HG03095 (cell line): ENCODE data around the gene DPH2.

ENCODE experiments used
- ATAC-seq: cut with Tn5 transposase; IDR thresholded peaks from one replicate; pipeline ENCODE4 v1.9.1; 2021; ENCODE audit warnings: moderate library complexity; ENCODE audit not compliant: unreplicated experiment

The DPH2 gene

GRCh38 chr1:43969746-43970466 lies at the start of gene DPH2:
DPH2 (plus strand) TSS chr1:43970010; CDS start chr1:43970176, 166 bp downstream.
- peak; percentile 74 for ATAC-seq

- no peak for ATAC-seq
Observed at GRCh38 chr1:43921022-43921421, 48.8 kb upstream of the DPH2 start.

- no peak for ATAC-seq
Observed at GRCh38 chr1:43924516-43924915, 45.3 kb upstream of the DPH2 start.

GRCh38 chr1:43925846-43926245 lies 44.0 kb upstream of the DPH2 start:
- ATAC-seq, result no peak

DNA sequence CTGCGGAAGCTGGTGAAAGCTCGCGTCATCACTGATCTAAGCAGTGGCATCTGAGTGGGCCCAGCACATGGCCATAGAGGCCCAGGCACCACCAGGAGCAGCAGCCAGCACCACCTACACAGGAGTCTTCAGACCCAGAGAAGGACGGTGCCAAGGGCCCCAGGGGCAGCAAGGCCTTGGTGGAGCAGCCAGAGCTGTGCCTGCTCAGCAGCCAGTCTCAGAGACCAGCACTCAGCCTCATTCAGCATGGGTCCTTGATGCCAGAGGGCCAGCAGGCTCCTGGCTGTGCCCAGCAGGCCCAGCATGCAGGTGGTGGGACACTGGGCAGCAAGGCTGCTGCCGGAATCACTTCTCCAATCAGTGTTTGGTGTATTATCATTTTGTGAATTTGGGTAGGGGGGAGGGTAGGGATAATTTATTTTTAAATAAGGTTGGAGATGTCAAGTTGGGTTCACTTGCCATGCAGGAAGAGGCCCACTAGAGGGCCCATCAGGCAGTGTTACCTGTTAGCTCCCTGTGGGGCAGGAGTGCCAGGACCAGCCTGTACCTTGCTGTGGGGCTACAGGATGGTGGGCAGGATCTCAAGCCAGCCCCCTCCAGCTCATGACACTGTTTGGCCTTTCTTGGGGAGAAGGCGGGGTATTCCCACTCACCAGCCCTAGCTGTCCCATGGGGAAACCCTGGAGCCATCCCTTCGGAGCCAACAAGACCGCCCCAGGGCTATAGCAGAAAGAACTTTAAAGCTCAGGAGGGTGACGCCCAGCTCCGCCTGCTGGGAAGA lies 39.5 kb upstream of the DPH2 start:
- ATAC-seq, result no peak

DNA sequence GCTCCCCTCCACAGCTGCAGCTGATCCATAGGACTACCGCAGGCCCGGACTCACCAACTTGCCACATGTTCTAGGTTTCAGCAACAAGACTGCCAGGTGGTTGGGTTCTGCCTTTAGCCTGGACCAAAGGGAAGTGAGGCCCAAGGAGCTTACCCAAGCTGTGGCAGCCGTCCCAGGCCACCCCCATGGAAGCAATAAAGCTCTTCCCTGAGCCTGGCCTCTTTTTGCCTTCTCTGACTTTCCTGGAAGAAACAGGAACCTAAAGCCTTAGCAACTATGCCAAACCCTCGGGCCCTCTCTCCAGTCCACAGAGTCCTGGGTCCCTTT lies 38.9 kb upstream of the DPH2 start:
- no peak for ATAC-seq

DNA sequence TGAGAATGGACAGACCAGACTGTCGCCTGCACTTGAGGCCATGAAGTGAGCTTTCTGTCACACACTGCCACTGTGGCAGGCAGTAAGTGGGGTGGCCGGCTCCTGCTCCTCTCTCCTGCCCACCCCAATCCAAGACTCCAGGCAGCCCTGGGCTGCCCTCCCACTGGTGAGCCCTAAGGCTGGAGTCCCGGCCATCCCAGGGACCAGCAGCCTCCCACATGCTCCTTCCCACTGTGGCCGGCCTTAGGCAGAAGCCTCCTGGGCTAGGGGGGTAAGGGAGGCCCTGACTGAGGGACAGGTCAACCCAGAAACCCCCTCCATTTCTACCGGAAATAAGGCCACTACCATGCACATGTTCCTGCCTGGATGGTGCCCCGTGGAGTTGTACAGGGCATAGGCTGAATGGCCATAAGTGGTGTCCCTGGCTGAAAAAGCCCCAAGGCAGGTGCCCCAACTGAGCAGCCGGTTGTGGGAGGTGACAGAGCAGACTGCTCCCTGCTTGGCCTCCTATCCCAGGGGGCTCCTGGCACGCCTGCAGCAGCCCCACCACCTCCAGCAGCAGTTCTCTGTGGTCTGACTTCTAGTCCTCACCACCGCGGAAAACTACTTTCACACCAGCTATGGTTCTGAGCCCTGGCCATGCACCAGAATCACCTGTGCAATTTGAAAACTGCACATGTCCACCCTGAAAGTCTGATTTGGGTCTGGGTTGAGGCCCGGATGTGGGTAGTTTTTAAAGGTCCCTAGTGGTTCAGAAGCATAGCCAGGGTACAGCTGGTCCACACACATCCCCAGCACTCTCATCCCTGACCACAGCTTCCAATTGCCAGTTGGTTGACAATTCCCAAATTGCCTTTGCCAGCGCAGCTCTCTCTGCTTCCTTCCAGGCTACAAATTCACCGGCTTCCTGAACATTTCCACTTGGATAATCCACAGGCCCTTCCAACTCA lies 37.8 kb upstream of the DPH2 start:
- no peak for ATAC-seq

DNA sequence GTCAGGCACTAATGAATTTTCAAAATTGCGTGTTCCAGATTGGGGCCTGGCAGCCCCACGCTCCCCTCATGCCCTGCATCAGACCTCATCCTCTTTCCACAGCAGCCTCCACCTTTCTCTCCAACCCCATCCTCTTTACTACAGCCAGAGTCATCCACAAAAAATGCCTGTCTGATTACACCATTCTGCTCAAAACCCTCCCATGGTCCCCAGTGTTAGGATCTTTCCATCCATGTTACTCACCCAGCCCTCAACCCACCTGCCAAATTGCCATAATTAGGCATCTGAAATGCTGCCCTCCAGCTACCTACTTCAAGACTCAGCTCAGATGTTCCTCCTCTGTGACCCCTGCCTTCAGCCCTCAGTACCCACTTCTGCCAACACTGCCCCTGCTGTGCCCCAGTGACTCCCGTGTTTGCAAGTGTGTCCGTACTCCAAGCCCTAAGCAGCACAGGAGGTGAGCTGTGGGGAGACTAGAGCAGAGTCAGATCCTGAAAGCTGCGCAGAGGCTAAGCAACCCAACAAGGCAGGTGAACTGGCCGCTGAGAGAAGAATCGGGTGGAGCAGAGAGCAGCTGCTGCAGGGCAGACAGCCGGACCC lies 36.9 kb upstream of the DPH2 start:
- no peak for ATAC-seq

- ATAC-seq, result no peak
Observed at GRCh38 chr1:43933386-43934100, 36.3 kb upstream of the DPH2 start, which contains the start of gene ARTN. ARTN (plus strand) TSS chr1:43933801; CDS start chr1:43935657, 1,856 bp downstream.

DNA sequence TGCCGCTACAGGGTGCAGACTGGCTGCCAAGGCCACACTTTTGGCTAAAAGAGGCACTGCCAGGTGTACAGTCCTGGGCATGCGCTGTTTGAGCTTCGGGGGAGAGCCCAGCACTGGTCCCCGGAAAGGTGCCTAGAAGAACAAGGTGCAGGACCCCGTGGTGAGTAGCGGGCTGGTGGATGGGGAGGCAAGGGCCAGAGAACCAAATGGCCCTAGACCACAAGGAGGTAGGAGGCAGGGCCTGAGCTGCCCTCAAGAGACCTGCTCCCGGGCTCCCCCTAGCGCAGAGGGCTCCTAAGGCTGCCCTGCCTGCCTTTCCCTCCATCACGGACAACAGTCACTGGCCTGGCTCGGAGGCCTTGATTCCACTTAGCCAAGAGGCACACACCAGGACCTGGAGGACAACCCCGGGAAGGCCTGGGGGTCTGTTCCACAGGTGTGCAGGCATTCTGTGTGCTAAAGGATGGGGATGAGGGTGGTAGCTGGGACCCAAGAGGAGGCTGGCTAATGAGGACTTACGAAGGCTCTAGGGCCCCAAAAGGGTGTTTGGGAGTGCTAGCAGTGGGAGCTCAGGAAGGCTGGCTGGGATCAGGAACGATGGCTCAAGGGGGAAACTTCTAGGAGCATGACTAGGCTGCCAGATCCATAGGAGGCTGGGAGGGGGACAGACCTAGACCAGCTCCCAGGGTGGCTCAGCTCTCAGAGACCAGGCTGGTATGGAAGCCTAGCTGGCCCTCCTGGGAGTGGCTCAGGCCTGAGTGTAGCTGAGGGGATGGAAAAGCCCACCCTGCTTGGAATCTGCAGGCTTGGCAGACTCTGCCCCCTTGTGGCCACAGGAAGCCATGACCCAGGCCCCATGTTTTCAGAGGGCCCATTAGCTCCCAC lies 35.5 kb upstream of the DPH2 start:
- no peak for ATAC-seq

- ATAC-seq, result no peak
Observed at GRCh38 chr1:43934986-43935324, 34.9 kb upstream of the DPH2 start.

DNA sequence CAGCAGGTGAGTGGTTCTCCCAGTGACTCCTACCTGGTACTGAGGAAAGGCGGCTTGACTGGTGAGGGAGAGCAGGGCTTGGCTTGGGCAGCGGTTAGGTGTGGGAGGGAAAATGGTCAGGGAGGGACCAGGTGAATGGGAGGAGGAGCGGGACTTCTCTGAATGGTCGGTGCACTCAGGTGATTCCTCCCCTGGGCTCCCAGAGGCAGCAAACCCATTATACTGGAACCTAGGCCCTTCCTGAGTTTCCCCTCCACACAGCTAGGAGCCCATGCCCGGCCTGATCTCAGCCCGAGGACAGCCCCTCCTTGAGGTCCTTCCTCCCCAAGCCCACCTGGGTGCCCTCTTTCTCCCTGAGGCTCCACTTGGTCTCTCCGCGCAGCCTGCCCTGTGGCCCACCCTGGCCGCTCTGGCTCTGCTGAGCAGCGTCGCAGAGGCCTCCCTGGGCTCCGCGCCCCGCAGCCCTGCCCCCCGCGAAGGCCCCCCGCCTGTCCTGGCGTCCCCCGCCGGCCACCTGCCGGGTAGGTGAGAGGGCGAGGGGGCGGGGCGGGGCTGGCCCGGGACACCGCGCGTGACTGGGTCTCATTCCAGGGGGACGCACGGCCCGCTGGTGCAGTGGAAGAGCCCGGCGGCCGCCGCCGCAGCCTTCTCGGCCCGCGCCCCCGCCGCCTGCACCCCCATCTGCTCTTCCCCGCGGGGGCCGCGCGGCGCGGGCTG lies 33.9 kb upstream of the DPH2 start:
- no peak for ATAC-seq

GRCh38 chr1:43936431-43937151 lies 33.2 kb upstream of the DPH2 start:
- no peak for ATAC-seq

- ATAC-seq, result no peak
Observed at GRCh38 chr1:43937179-43937865, 32.5 kb upstream of the DPH2 start.

DNA sequence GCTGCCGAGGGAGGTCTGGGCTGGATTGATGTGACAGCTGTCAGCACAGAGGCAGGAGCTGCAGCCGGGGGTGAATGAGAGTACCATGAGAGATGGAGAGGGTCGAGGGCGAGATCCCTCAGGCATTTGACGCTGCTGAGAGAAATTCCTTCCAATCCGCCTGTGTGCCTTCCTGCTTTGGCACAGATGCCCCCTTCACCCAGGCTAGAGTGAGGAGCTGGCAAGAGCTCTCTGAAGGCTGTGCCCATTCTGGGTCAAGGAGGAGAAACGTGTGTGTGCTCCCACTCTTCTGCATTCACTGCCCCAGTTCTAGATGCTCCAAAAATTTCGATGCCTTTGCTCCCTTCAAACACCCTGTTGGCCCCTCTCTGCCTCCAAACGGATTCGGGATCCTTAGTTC lies 31.4 kb upstream of the DPH2 start:
- ATAC-seq, result no peak

DNA sequence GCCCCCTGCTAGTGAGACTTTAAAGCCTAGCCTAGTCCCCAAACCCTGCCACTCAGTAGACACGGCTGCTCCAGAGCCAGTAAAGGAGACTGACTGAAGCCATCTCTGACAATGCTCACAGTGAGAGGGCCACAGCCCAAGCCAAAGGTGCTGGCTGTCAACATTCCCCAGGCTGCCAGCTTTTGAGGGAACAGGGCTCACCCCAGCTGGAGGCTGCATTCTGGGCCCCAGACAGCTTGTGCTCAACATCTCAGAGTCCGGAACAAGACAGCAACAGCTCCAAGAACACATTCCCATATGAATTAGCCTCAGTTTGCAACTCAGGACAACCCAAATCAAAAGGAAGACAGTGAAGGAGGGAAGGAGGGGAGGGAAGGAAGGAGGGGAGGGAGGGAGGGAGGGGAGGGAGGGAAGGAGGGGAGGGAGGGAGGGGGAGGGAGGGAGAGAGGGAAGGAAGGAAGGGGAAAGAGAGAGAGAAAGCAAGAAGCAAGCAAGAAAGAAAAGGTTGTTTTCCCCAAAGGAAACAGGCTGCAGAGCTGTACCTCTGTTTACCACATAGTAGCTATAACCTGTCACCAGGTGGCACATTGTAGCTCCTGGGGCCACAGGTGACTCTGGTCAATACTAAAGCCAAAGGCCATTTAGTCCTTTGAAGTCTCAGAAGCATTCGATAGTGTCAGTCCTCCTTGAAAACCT lies 30.8 kb upstream of the DPH2 start:
- ATAC-seq, result no peak

DNA sequence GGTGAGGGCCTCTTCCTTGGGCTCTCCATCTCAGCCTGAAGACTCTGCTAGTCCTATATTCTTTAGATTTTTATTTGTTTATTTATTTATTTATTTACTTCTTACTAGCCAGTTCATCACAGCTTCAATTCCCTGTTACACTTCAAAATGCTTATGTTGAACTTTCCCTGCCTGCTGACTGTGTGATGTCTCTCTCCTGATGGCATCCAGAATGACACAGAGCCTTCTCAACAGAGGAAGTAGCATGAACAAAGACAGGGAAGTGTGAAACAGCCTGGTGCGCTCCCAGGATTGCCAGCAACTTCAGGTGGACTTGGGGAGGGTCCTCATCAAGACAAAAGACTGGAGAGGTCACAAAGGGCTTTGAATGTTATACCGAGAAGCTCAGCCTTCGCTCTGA lies 27.4 kb upstream of the DPH2 start:
- no peak for ATAC-seq
